ENCODE data around the gene AGK.
A peak's percentile ranks its signal among the peaks of the same experiment; 100 is the strongest.

AGK gene

DNA sequence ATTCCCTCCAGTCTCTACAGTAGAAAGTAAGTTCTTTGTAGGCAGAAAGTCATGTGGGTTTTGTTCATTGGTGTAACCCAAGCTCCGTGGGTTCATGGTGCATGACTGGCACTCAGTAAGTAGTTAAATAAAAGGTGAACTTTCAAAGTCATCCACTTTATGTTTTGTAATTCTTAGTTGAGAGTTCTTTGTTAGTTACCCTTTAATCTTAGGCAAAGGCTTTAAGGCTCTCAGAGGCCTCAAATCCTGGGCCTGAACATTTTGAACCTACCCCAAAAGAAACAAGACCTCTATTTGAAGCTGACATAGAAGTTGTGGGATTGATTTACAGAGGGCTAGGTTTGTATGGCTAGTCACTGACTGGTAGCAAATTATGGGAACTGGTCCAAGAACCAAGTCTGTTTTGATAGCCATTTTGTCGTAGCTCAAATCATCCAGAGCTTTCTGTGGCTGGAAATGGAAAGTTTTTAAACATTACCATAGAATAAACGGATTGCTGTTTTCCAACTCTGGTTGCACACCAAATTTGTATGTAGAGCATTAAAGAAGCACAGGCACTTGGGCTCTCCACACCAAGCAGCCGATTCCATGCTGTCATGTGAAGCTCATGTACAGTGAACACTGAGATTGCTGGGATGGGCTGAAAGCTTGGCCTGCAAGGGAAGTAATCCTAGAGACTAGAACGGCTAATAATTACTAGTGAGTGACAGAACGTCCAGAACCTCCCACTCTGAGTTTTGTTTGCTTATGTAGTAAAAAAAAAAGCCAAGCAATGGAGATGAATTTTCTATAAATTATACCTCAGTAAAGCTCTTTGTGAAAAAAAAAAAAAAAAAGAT, 97.3 kb downstream of the AGK start:
- no peak for DNase-seq

DNA sequence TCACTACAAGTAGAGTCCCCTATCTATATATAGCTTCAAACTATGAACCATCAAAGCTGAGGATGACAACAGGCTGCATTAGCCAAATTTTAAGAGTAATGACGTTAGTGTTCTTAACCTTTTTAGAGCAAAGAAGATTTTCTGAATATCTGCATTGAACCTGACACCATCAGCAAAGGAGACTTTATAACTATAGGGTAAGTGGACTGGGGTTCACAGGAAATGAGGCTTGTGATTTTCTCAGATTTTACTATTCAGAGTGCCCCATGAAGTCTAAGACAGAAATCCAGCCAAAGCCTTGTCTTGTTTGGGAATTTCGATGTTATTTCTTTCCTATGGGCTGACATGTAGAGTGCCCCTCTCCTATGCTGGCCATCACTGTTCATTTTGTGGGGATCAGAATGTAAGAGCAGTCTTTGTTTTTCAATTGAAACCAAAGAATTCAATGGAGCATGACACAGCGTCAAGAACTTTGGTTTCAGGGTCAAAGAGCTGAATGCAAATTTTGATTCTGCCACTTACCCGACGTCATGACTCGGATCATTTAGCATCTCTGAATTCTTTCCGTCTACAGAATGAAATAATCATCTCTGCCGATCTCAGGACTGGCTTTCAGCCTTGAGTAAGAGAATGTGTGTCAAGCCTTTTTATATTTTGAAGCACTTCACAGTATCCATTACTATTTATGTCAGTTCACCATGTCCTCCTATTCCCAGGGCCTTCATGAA, 98.1 kb downstream of the AGK start:
- no peak for DNase-seq

DNA sequence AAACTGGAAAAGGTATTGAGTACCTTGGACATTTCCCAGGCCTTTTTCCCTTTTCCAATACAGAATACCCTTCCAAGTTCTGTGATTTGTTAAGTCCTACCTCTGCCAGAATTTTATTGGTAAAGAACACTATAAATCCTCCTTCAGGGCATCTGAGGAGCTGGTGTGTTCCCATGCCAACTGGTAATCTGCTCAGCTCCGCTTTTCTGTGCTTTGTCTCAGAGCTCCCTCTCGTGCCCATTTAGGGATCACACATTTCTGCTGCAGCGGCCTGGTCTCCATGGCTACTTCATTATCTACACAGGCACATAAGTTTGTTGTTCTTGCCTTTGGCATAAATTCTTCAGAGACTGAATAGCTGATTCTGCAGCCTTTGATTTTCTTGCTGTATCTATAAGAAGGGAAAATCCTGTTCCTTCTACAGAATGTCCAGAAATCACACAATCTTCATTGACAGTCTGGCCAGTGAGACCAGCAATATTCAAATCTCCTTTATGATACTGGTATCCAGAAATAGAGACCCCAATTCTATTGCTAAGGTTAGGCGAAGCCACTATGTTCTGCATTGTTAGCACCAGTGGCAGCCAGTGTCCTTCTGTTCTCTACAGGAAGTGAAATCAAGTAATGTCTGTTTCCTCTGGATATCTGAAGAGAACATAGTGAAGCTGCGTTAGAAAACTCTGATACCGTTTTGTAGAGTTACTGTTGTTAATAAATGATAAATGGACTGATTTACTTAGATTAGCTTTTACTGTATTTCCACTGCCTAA, 98.8 kb downstream of the AGK start:
- DNase-seq, result peak; percentile 75 to 76

DNA sequence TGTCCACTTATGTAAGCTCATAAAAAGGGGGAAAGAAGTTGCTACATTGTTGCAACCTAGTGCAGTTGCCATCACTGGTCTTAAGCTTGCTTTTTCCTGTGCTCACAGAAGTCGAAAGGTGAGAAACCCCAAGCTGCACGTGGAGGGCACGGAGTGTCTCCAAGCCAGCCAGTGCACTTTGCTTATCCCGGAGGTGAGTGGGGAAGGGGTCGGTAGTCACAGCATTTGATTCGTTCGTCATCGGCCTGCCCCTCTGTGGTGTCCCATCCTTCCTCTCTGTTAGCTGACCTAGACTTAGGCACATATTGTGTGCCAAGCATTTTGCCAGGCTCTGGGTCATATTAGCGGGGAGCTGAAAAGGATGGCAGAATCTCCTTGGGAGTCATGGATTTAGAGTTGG, 100.2 kb downstream of the AGK start:
- no peak for DNase-seq

DNA sequence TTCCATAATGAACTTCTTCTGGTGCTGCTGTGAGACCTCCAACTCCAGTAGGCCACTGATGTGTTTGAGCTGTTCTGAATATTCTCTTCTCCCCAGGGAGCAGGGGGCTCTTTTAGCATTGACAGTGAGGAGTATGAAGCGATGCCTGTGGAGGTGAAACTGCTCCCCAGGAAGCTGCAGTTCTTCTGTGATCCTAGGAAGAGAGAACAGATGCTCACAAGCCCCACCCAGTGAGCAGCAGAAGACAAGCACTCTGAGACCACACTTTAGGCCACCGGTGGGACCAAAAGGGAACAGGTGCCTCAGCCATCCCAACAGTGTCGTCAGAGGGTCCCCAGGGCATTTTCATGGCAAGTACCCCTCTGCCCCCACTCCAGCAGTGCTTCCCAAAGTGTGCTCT, 101.5 kb downstream of the AGK start:
- no peak for DNase-seq

DNA sequence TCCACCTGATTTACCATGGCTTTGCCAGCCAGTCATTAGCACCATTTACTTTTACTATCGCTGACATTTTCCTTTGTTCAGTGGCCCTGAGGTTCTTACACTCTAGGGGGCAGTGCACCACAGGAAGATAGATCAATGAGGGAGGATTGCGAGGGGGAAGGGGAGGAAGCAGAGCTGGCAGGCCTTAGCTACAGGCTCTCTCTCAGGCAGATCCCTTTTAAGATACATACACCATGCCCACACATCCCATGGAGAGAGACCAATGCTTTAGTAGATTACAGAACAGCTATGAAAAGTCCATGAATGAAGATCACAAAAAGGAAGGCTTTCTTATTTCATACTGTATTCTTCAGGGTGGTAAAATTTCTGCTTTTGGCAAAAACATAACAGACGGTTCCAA, 103.3 kb downstream of the AGK start:
- peak; percentile 43 to 72 for DNase-seq

DNA sequence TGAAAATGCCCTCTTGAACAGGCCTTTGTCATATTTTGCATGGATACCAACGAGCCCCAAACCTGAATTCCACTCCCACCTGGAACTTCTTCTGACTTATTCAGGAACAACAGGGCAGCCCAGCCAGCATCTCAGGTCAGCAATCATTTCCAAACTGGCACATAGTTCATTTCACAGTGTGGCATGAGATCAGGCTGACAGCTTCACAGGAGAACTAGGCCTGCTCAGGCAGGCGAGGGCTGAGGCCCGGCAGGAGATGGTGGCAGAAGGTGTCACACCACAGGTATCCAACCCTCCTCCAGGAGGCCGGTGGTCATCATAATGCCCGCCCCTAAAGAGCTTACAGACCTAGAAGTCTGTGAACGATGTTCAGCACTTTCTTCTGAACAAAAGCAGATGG, 108.3 kb downstream of the AGK start:
- DNase-seq, result no peak

DNA sequence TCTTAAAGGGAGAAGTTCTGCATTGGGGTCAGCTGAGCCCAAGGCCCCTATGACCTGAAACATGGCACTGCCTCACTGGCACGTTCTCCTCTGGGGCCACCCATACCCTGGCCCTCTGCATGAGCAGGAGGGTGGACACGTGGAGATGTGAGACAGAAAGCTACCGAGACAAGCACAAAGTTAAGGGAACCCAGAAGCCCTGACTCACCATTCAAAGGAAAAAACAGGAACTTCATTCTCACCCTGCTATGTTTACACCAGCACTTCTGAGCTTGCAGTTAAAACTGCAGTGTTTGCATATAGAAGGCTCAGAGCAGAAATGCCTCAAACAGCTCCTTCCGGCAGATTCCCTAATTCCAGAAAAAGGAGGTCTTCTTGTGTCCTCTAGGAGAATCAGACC, 109.0 kb downstream of the AGK start:
- no peak for DNase-seq

DNA sequence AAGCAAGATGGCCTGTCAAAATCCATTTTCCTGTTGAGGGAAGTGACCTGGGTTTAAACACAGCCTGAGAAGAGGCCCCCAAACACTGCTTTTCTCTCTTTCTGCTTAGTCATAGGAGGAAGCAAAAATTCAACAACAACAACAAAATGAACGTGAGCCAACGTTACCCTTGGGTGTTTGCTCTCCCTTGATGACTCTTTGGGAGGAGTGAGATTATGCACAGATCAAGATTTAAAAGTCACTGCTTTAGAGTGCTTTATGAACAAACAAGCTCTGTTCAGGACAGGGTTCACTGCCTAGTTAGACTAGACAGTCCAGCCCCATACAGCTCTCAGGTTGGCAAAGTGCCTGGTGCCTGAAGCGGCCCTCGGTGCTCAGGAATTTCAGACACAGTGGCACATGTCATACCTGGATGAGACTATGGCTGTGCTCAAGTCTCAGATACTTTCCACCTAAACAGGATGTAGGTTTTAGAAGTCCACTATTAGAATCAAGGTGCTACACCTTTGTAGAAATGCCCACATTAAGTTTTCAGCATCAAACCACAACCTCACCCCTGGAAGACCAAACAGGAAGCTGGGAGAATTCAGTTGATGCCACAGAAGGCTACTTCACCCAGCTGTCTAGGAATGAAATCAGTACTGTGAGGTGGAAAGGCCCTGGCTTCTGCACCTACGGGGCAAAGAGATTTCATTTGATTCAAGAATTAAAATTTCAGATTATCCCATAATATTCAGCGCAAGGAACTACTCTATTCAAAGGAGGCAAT, 112.1 kb downstream of the AGK start:
- no peak for DNase-seq

DNA sequence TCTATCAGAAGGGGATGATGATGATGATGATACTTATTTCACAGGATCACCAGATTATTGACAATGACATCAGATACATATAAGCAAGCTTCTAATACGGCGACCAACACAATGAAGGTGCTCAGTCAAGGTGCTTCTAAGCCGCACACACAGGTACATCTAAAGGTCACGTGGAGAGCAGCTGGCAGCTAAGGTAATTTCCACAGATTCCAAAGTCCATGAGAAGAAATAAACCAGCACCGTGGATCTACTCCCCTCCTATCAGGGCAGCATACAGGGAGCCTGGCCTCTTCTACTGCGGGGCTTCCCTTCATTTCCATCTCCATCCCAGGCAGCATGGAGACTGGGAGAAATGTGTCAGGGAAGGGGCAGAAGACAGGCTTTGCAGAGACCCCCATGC, 113.2 kb downstream of the AGK start:
- DNase-seq, result no peak

DNA sequence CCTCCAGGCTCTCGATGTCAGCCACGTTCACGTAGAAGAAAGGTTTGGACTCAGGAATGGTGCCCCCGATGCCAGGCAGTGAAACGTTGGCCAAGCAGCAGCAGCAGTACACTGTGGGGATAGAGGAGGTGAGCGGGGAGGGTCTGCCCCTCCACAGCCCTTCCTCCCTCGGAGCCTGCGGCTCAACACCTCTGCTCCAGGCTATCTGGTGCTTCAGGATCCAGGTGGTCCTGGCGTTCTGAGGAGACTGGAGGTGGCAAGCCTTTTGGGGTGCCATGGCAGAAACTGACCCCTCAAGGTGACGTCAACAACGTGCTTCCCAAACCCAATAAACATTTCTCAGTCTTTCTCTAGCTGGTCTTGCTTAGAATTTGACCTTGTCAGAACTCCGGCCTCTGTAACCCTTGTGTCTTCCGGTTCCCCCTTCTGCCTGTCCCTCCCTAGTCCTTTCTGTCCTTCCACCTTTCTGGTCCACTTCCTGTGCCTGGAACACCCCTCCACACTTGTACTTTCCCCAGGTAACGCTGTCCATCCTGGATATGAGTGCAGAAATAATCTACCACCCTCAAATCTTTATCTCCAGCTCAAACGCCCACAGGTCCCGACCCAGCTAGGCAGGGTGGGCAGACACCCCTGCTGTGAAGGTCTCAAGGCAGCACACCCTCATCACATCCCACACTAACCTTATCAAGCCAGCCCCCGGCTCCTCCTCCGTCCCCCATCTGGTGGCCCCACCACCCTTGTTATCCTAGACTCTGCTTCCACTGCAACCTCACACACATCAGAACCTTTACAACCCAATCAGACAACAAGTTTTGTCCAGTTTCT, 114.2 kb downstream of the AGK start:
- no peak for DNase-seq

DNA sequence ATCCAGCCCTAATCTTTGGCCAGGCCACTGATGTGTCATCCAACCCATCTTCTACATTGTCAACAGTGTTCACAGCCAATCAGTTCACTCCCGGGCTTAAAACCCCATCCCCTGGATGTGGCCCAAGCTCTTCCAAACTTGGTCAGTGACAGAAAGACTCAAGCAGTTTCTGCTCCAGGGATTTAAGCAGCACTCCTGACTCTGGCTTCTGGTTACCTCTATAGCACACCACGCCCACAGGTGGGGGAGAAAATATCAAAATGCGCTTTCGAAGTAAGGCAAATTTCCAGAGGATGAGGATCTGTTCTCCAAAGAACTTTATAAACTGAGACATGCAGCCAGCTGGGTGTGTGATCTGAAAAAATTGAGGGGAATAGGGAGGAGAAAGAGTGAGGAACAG, 114.9 kb downstream of the AGK start:
- no peak for DNase-seq

DNA sequence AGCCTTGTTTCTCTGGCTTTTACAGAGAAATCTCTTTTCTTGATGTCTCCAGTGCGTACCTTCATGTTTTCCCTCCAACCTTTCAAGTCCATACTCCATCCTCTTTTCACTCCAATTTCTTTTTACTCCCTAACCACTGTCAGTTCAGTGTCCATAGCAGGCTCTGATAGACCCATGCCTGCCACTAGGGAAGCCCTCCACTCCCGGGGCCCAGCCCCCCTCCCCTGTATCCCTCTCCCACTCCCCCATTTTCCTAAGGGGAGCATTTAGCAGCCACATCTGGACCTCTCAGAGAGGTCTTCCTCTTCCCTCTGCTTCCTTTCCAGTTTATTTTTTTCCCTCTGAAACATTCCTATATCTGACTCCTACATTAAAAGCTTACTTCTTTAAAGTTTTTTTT, 117.6 kb downstream of the AGK start:
- DNase-seq, result no peak

DNA sequence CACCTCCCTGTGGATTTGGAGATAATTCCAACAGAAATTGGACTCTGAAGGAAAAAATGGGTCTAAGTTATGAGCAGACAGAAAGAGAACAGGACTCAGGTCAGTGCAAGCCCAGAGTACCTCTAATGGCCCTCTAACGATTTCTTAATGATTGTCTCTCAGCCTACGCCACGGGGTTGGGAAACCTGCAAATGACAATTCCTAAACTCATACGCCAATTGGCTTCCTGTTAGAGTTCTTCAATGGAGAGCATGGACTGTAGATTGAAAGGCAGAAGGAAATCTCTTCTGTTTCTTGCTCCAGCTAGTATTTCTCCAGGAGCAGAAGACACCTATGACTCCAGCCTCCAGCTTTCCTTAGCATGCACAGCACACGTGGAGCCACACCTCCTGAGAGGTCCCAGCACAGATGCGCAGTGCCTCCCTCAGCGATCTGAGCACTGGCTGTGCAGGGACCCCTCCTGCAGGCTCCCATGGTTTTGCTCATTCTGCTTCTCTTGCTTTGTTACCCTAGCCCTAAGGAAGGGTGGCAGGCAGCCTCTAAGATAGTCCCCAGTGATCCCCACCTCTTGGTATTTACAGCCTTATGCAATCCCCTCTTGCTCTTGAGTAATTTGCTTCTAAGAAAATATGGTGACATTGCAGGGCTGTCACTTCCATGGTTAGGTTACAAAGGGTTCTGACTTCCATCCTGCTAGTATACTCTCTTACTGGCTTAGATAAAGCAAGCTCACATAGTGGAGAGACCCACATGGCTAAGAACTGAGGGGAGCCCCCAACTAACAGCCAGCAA, 120.7 kb downstream of the AGK start:
- no peak for DNase-seq

DNA sequence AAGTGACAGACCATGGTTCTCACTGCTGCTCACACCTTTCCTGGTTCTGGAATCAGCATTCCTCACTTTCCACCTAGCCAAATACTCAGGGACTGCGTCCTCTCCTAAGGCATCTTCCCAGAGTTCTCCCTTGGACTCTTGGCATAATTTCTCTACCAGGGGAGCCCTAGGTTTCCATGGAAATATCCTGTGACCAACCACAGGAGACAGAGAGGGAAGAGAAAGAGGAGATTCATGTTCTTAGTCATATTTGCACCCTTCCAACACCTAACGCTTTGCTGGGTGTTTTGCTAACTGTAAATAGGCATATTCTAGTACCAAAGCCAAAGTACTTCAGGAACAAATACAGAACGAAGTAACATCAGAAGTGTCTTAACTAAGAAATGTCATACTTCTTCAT, 122.1 kb downstream of the AGK start:
- no peak for DNase-seq

DNA sequence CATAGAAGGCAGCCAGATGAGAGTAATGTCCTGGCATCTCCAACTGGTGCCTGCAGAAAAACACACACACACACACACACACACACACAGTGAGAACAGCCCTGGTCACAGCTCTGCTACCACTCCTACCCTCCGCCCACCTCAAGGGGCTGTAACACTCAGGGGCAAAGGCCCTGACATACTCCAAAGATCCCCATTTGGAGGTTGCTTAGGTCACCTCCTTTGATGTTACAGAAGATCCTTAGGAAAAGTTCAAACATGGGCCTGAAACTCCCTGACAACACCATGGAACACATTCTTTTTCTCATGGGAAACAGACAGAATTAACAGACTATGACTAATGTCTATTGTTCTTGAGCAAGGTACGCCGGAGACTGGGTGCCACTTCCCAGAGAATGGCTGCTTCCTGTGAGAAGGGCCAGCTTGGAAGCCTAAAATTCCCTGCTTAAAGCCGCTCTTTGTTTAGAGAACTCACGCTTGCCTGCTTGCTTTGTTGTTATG, 123.0 kb downstream of the AGK start:
- no peak for DNase-seq

DNA sequence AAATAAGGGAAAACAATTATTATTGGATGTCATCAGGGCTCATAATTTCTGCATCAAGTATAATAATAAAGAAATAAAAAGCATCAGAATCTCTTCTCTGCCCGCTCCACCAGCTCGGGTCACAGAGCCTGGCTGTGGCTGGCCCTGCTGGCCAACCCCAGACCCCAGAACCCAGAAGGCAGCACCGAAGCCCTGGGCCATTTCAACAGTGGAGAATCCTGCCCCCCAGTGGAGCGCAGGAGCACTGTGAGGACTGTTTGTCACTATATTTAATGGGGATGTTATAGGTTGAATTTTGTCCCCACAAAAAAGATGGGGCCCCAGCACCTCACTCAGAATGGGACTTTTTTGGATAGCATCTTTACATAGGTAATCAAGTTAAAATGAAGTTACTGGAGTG, 123.5 kb downstream of the AGK start:
- DNase-seq, result no peak

DNA sequence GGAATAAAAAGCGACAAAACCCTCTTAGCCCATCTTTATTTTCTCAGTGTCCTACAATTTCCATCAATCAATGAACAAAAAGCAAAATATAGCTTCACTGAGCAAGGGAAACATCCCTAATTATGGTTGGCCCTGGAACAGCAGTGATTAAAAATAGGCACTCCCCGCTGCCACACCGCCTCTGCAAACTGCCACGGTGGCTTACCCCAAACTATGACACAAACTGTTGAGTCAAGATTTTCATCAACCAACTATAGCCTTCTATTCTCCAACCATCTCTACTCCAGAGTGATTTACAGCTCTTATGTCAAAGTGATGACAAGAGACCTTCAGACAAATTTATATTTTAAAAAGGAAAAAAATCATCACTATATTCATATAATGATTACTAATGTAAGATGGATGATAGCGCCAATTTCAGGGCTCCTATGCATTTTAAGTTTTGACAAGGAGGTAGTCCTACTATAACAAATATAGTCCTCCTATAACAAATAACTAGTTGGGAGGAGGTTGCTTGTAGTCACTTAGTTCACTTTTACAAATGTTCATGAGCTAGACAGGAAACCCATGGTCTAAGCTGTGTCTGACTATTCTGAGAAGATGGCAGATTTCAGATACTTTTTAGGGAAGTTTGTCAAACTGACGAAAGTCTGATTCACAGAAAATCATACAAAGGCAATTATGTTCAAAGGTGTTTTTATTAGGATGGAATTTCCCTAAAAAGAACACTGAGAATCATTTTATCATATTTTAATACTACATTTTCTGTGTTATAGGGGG, 124.4 kb downstream of the AGK start:
- no peak for DNase-seq

DNA sequence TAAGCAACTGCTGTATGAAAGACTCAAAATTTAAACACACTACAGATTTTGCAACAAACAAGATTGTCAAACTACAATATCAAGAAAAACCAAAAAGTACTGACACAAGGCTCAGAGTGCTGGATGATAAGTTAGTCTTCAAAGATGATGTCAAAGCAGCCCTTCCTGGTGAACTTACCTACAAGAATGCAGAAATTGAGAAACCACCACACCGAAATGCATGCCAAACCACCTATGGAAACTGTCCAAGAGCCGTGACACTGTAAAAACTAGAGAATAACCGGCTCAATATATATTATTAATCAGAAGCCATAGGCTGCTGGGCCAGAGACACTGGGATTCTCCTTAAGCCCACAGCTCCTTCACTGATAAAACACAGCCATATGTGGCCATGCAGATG, 125.4 kb downstream of the AGK start:
- DNase-seq, result no peak

DNA sequence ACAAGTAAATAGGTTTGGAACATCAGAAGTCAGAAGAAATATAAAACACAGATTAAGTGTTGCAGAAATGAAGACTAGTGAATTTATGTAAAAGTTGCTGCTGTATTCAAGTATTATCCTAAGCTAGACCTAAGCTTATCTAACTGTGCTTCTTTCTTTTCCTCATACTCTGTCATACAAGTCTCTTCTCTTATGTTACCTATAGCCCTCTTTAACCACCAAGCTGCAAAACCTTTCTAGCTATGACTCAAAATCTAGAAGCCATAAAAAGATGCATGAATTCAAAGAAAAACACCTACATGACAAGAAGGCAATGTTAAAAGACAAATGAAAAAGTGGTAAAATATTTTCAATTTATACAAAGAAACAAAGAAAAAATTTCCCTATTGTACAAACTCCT, 127.8 kb downstream of the AGK start:
- no peak for DNase-seq
